ENCODE data around the gene MECR. TPM values are rescaled to one million over a fixed set of nuclear protein-coding genes. Genes with fewer than 3 reads are reported as not detected.

Gene MECR, protein sequence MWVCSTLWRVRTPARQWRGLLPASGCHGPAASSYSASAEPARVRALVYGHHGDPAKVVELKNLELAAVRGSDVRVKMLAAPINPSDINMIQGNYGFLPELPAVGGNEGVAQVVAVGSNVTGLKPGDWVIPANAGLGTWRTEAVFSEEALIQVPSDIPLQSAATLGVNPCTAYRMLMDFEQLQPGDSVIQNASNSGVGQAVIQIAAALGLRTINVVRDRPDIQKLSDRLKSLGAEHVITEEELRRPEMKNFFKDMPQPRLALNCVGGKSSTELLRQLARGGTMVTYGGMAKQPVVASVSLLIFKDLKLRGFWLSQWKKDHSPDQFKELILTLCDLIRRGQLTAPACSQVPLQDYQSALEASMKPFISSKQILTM
- polyA plus RNA-seq (2012; rRNA removed) = 38.3 and 38.7 TPM in 2 replicates
- polyA plus RNA-seq (2012; cell fraction: cytosol; rRNA removed) = 28.6 and 32.9 TPM in 2 replicates
- polyA plus RNA-seq (2012; cell fraction: nucleus; rRNA removed) = 48.3 and 55.4 TPM in 2 replicates

DNA sequence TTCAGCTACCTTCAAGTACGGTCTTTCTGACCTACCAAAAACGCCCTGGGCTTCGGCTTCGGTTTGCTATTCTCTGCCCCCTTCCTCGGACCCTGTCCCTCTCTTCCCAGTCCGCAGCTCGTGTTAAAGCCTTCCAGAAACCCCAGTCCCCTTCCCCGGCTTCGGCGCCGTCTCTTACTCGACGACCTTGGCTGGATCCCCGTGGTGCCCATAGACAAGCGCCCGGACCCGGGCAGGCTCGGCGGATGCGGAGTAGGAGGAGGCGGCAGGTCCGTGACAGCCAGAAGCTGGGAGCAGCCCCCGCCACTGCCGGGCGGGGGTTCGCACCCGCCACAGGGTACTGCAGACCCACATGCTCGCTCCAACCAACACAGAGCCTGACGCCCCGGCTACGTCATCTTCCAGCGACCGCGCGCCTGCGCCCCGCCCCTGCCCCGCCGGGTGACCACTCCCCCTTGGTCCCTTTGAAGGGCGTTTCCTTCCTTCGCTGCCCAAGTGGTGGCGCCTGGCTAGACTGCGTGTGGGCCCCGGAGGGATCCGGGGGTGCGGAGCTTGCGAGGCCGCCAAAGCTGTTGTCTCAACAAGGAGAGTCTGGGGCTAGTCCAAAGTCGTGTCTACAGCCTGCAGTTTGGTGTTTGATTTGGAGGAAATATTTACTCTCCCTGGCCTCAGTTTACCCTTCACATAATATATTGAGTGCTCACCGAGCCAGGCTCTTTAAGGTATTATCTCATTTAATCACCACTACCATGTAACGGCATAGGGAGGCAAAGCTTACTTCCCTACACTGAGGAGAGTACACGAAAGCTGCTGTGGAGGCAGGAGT is at the start of gene MECR:
Gene MECR (minus strand): TSS at position 382 of the 826 bp plus-strand sequence. CDS start 28 bp downstream, at position 354.
- 4% methylated on average over 31 of the region's 52 CpGs for WGBS (ENCODE audit: low lambda C conversion rate)
- no peaks in the 10 kb centered on the region for H3F3A ChIP-seq (replicated peaks; ENCODE audit: insufficient read depth)
- no peaks in the 10 kb centered on the region for H3K36me3 ChIP-seq (replicated peaks in 1 of 2; ENCODE audit: control insufficient read depth in 1 of 2, insufficient read depth in 2 of 2, low read length in 1 of 2)
- peak within 1 kb of the TSS; percentile 80 for H3K9ac ChIP-seq
- H3K9me2 ChIP-seq = no peaks in the 10 kb centered on the region
- ChIA-PET POLR2A (interaction anchor here (0.7 to 0.8 kb wide), 3 partner anchors 16 to 457 kb away, joined by 3 read pairs; no protein-coding TSS in a partner anchor), CTCF (interaction anchor here (0.7 to 2.1 kb wide), 6 partner anchors 15 to 1488 kb away, joined by 3 to 5 read pairs (median 4); partner anchors contain the start of gene SRSF4)
- no peaks in the 10 kb centered on the region for H4K20me1 ChIP-seq (ENCODE audit: insufficient read depth)
- peak; percentile 98 for DNase-seq
- peak within 1 kb of the TSS; percentile 30 to 56; a peak in 2 of 4 replicates for H3K27ac ChIP-seq (ENCODE audit: low read depth in 2 of 2, low read length in 1 of 2)
- no peaks in the 10 kb centered on the region for H3K27me3 ChIP-seq (ENCODE audit: insufficient read depth)
- peak within 1 kb of the TSS; percentile 98 for H2AFZ ChIP-seq (ENCODE audit: low read depth)
- H3K4me3 ChIP-seq (ENCODE audit: low read depth in 2 of 2, low read length in 1 of 2) = peak within 1 kb of the TSS; percentile 79 to 95
- peaks cover 33% of the 10 kb centered on the region for H3K79me2 ChIP-seq (ENCODE audit: insufficient read depth)
- H3K9me3 ChIP-seq = no peaks in the 10 kb centered on the region
- peaks cover 11 to 13% of the 10 kb centered on the region in 2 experiments; a peak in 3 of 4 replicates for H3K4me1 ChIP-seq (ENCODE audit: control insufficient read depth in 1 of 2, insufficient read depth in 2 of 2, low read depth in 1 of 2, low read length in 1 of 2)
- H3K4me2 ChIP-seq = peak within 1 kb of the TSS; percentile 88
- TF ChIP-seq ZBTB33 (IDR thresholded peaks at IDR 0.05; ENCODE audit: borderline replicate concordance, low read depth) (no peak), YY1 (IDR thresholded peaks at IDR 0.05; ENCODE audit: low read depth) (no peak), GABPA (IDR thresholded peaks at IDR 0.05; ENCODE audit: low read depth) (no peak), FOSL2 (IDR thresholded peaks at IDR 0.05; ENCODE audit: borderline replicate concordance, low read depth) (no peak), NFIC (IDR thresholded peaks at IDR 0.05; ENCODE audit: borderline replicate concordance) (no peak), SIN3A (IDR thresholded peaks at IDR 0.05; ENCODE audit: borderline replicate concordance, low read depth, low read length) (peak; percentile 84; the same call in 1 of the 2 replicates), IRF3 (IDR thresholded peaks at IDR 0.05; ENCODE audit: low read depth, low read length) (no peak), RXRA (IDR thresholded peaks at IDR 0.05; ENCODE audit: borderline replicate concordance, low read depth) (no peak), CHD2 (IDR thresholded peaks at IDR 0.05; ENCODE audit: low read length, partially characterized antibody) (peak; percentile 44), CTCF (IDR thresholded peaks at IDR 0.05) (peak; percentile 39), REST (IDR thresholded peaks at IDR 0.05; ENCODE audit: low read depth, low read length) (no peak), TAF1 (IDR thresholded peaks at IDR 0.05; ENCODE audit: borderline replicate concordance, low read depth, low read length) (peak; percentile 79), GATA2 (CRISPR knock-in tag; IDR thresholded peaks at IDR 0.05) (no peak), FOXJ3 (CRISPR knock-in tag; IDR thresholded peaks at IDR 0.05) (peak; percentile 48; the same call in 1 of the 2 replicates), NRF1 (IDR thresholded peaks at IDR 0.05; ENCODE audit: low read depth, low read length) (peak; percentile 73), MEF2A (IDR thresholded peaks at IDR 0.05; ENCODE audit: borderline replicate concordance, low read depth) (no peak), RAD21 (IDR thresholded peaks at IDR 0.05; ENCODE audit: low read length) (peak; percentile 14; the same call in 1 of the 2 replicates), EP300 (IDR thresholded peaks at IDR 0.05; ENCODE audit: borderline replicate concordance in 1 of 2, low read depth in 1 of 2, low read length in 1 of 2) (peak in 1 of 2 experiments; percentile 8; a peak in 1 of 4 replicates), POLR2AphosphoS5 (IDR thresholded peaks at IDR 0.05; ENCODE audit: low read depth, low read length) (peak; percentile 90), MXI1 (IDR thresholded peaks at IDR 0.05; ENCODE audit: low read depth, low read length) (peak; percentile 99), EZH2phosphoT487 (IDR thresholded peaks at IDR 0.05; ENCODE audit: borderline replicate concordance, low read depth) (no peak)
